Ovary (tissue), 9 donors: Measurements from ENCODE around the gene B4GALNT4. TPM values are rescaled to one million over a fixed set of nuclear protein-coding genes. Genes with fewer than 3 reads are reported as not detected.

Source experiments
- DNase-seq, 5 donors: peaks; one replicate each; pipeline ENCODE4 v3.0.0-alpha.2; 2019 to 2020
- H3K27ac ChIP-seq, 2 donors: fragments of 200-600 bp; one replicate each; pipeline versions ENCODE4 v1.5.1 to v1.8.0; 2019 to 2022
- H3K27me3 ChIP-seq: fragments of 200-600 bp; one replicate; pipeline ENCODE4 v1.8.0; 2022
- H3K36me3 ChIP-seq: fragments of 200-600 bp; sonication (generic); one replicate; pipeline ENCODE4 v1.5.1; 2019
- H3K4me1 ChIP-seq: one replicate; pipeline ENCODE4 v1.8.1; 2013; ENCODE audit warnings: mild to moderate bottlenecking, moderate library complexity; ENCODE audit not compliant: insufficient read depth
- H3K4me3 ChIP-seq: fragments of 200-600 bp; sonication (generic); one replicate; pipeline ENCODE4 v1.5.1; 2017
- H3K9me3 ChIP-seq, 2 donors: fragments of 200-600 bp in 1 of 2; sonication (generic) in 1 of 2; one replicate each; pipeline versions ENCODE4 v1.5.1 to v1.8.1; 2013 to 2019; ENCODE audit warnings: mild to moderate bottlenecking in 1 of 2, moderate library complexity in 1 of 2
- EP300 ChIP-seq: sonication (generic); formaldehyde crosslinking; IDR thresholded peaks from one replicate; pipeline ENCODE4 v1.6.1; 2017; ENCODE audit warnings: antibody characterized with exemption
- POLR2A ChIP-seq: fragments of 450-650 bp; IDR thresholded peaks from one replicate; pipeline ENCODE4 v1.6.1; 2017; ENCODE audit warnings: antibody characterized with exemption, mild to moderate bottlenecking, moderate library complexity
- WGBS, 3 donors: extraction: QIAGEN DNeasy Blood & Tissue Kit in 1 of 3; methylation state at CpG; one replicate each; pipeline versions ENCODE4 v1.1.5 to v1.1.7; 2013 to 2017; 5-methylcytosine and 5-hydroxymethylcytosine counted together
- intact Hi-C, 4 donors: fragments of 100-400 bp; cut with DNase I; formaldehyde crosslinking; loops; one replicate each; pipeline versions ENCODE4 v1.11.0 to v1.15.1; 2022 to 2023
- polyA plus RNA-seq, 2 donors: library from polyadenylated mRNA; stranded (reverse); fragments of 200-250 nt in 1 of 2; fragments of 350-450 nt in 1 of 2; fragmentation: Illumina TruSeq in 1 of 2; extraction: RNeasy Lipid Tissue Mini Kit (QIAGEN cat#74804) in 1 of 2; gene quantifications; one replicate each; pipeline ENCODE4 v1.2.3, GENCODE V29; 2013 to 2014
- total RNA-seq, 7 donors: library from RNA; depleted of rRNA in 2 of 7; stranded (reverse); fragments of >200 nt in 2 of 7; fragmentation: NEBNext Ultra II Directional in 3 of 7; extraction: Animal tissue kit (Norgen Biotek cat#: 25700) in 3 of 7; gene quantifications; one replicate each; pipeline versions ENCODE4 v1.1.0 to v1.2.4, GENCODE V29; 2016 to 2023
- TF ChIP-seq, protein P1 (sequence below), 3 donors: fragments of 450-650 bp in 2 of 3; fragments of 200-600 bp in 1 of 3; IDR thresholded peaks; one replicate each; pipeline versions ENCODE4 v1.5.1 to v1.8.0; 2016 to 2022; ENCODE audit warnings: antibody characterized with exemption in 3 of 3, mild to moderate bottlenecking in 1 of 3
- donor health status: DM: no; HTN: no; CAD: no; lungs with moderate emphysema.
- donor health status: DM: no; HTN: no; CAD: no.
- donor health status: Bipolar disorder and iron deficiency.
- donor health status: DM: yes; HTN: yes; CAD: no.
- donor health status: DM: no; HTN: no; CAD: no.
- donor health status: DM: yes; HTN: yes; CAD: no.

Gene B4GALNT4
- total and polyA plus RNA-seq, 9 donors = 1.3 to 90.3 (median 52.5) TPM

GRCh38 chr11:405954-406795 is 36.9 kb downstream of the B4GALNT4 start:
- H3K4me3 ChIP-seq = peak overlapping the region; percentile 59
- H3K27me3 ChIP-seq = no peaks in the 10 kb centered on the region
- 57 to 74% (median 61%) methylated on average over 41 to 47 of the region's 47 CpGs for WGBS, 3 donors
- no peak for TF ChIP-seq POLR2A
- no peak for TF ChIP-seq EP300
- TF ChIP-seq, protein P1, sequence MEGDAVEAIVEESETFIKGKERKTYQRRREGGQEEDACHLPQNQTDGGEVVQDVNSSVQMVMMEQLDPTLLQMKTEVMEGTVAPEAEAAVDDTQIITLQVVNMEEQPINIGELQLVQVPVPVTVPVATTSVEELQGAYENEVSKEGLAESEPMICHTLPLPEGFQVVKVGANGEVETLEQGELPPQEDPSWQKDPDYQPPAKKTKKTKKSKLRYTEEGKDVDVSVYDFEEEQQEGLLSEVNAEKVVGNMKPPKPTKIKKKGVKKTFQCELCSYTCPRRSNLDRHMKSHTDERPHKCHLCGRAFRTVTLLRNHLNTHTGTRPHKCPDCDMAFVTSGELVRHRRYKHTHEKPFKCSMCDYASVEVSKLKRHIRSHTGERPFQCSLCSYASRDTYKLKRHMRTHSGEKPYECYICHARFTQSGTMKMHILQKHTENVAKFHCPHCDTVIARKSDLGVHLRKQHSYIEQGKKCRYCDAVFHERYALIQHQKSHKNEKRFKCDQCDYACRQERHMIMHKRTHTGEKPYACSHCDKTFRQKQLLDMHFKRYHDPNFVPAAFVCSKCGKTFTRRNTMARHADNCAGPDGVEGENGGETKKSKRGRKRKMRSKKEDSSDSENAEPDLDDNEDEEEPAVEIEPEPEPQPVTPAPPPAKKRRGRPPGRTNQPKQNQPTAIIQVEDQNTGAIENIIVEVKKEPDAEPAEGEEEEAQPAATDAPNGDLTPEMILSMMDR (IDR thresholded peaks at IDR 0.05) = no peak
- peak in 3 of 5 donors; percentile 46 to 62 (median 59) for DNase-seq
- no peak overlapping the region for H3K27ac ChIP-seq
- H3K36me3 ChIP-seq = no peaks in the 10 kb centered on the region
- no peaks in the 10 kb centered on the region for H3K4me1 ChIP-seq
- intact Hi-C loops = no loop called here
- H3K9me3 ChIP-seq = no peaks in the 10 kb centered on the region

GRCh38 chr11:406796-407650 is 37.7 kb downstream of the B4GALNT4 start:
- Histone ChIP-seq H3K27me3 (no peaks in the 10 kb centered on the region), H3K4me1 (no peaks in the 10 kb centered on the region), H3K36me3 (no peaks in the 10 kb centered on the region), H3K27ac (no peak overlapping the region), H3K9me3 (no peaks in the 10 kb centered on the region), H3K4me3 (peak overlapping the region; percentile 59)
- DNase-seq = peak; percentile 67 to 86 (median 75)
- intact Hi-C loops = no loop called here
- WGBS, 3 donors = 3 to 20% (median 10%) methylated on average over 17 to 91 of the region's 91 CpGs
- TF ChIP-seq EP300 = no peak
- TF ChIP-seq POLR2A = no peak
- TF ChIP-seq, protein P1 (IDR thresholded peaks at IDR 0.05) = no peak

DNA sequence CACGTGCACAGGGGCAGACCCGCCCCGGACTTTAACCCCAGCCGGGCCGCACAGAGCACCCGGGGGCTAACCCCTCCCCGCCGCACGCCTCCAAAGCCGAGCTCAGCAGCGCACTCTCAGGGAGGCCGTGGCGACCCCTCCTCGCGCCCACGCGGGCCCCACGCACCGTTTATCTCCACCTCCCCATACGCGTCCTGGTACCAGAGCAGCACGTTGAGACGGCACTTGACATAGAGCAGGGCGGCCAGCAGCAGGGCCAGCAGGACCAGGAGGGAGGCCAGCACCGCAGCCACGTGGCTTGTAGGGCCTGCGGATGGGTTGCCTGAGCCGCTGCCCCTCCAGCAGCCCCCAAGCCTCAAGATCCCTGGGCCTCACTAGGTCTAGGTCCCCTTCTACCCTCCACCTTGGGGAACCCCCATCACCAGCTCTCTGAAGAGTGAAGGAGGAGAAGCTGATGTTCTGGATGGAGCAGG is 38.4 kb downstream of the B4GALNT4 start:
- 58 to 71% (median 64%) methylated on average over 27 to 28 of the region's 28 CpGs for WGBS, 3 donors
- Histone ChIP-seq H3K27ac (no peak overlapping the region), H3K4me1 (no peaks in the 10 kb centered on the region), H3K4me3 (no peak overlapping the region), H3K36me3 (no peaks in the 10 kb centered on the region), H3K9me3 (no peaks in the 10 kb centered on the region), H3K27me3 (no peaks in the 10 kb centered on the region)
- DNase-seq = peak in 1 of 5 donors; percentile 43
- TF ChIP-seq, protein P1 (IDR thresholded peaks at IDR 0.05) = no peak
- TF ChIP-seq POLR2A (no peak), EP300 (no peak)
- intact Hi-C loops = no loop called here

- H3K4me1 ChIP-seq = no peaks in the 10 kb centered on the region
- H3K36me3 ChIP-seq = no peaks in the 10 kb centered on the region
- H3K27ac ChIP-seq = no peak overlapping the region
- TF ChIP-seq POLR2A (no peak), EP300 (no peak)
- TF ChIP-seq, protein P1 (IDR thresholded peaks at IDR 0.05) = no peak
- DNase-seq = peak in 2 of 5 donors; percentile 26 to 44
- no peaks in the 10 kb centered on the region for H3K9me3 ChIP-seq
- H3K4me3 ChIP-seq = no peak overlapping the region
- no peaks in the 10 kb centered on the region for H3K27me3 ChIP-seq
- 82 to 87% (median 86%) methylated on average over 14 to 15 of the region's 15 CpGs for WGBS, 3 donors
- intact Hi-C loops = no loop called here
Measured at GRCh38 chr11:408154-409007, 39.1 kb downstream of the B4GALNT4 start.
